ENCODE results near the gene PDE4B. TPM values are rescaled to one million over a fixed set of nuclear protein-coding genes. Genes with fewer than 3 reads are reported as not detected.

PDE4B gene
- total and polyA plus RNA-seq, 9 of the 15 experiments (the other 6 are each of a cell fraction or from before 2014, with no cell fraction given), result 0.09 TPM; not detected in 8

GRCh38 chr1:65959896-65960567 lies 167.3 kb downstream of the PDE4B start:
- POLR2A ChIA-PET, result no interaction called here
- DNase-seq (ENCODE audit: extremely low read depth in 1 of 4, low spot score in 3 of 4), result no peak
- WGBS (ENCODE audit: insufficient coverage, low coverage, missing lambda C conversion rate), result 0% methylated on average over 7 of the region's 7 CpGs

More at GRCh38 chr1:65959896-65960567, 167.3 kb downstream of the PDE4B start:
- intact Hi-C loops (cut with micrococcal nuclease), result loop anchor here (1.0 to 10.0 kb wide), 5 partner anchors 282 to 725 kb away; no protein-coding TSS in a partner anchor
- no peaks in the 10 kb centered on the region for H3K4me1 ChIP-seq (replicated peaks in 1 of 2; ENCODE audit: control insufficient read depth in 2 of 2, insufficient read depth in 2 of 2, low read length in 2 of 2)
- no peaks in the 10 kb centered on the region for H3K36me3 ChIP-seq (ENCODE audit: control insufficient read depth, insufficient read depth, low read length)
- H3K27me3 ChIP-seq (ENCODE audit: control insufficient read depth in 2 of 2, insufficient read depth in 2 of 2, low read length in 2 of 2), result peaks cover 3 to 7% of the 10 kb centered on the region in 2 experiments; a peak in 2 of 5 replicates
- H3K27ac ChIP-seq (ENCODE audit: extremely low read depth, low read depth, low read length), result no peak overlapping the region
- CTCF ChIA-PET (ENCODE audit: low intra/inter-chr PET ratio), result interaction anchor here (3.5 kb wide), 1 partner anchor 283 kb away, joined by 58 read pairs; no protein-coding TSS in a partner anchor
- no peak overlapping the region for H2AFZ ChIP-seq (ENCODE audit: low read depth, low read length)
- no peaks in the 10 kb centered on the region for H4K20me1 ChIP-seq (replicated peaks; ENCODE audit: control insufficient read depth, insufficient read depth, low read length)
- no peak for FAIRE-seq
- no peak for TF ChIP-seq KAT2B (IDR thresholded peaks at IDR 0.05; ENCODE audit: low read depth, low read length)
- TF ChIP-seq ELK1 (CRISPR knock-in tag; IDR thresholded peaks at IDR 0.05), result no peak
- TF ChIP-seq HDAC2 (IDR thresholded peaks at IDR 0.05), result no peak
- no peak for TF ChIP-seq DMBX1 (CRISPR knock-in tag; IDR thresholded peaks at IDR 0.05; ENCODE audit: borderline replicate concordance)
- no peak for TF ChIP-seq SMARCA5 (IDR thresholded peaks at IDR 0.05)
- TF ChIP-seq GTF2E2 (tag; IDR thresholded peaks at IDR 0.05), result no peak
- TF ChIP-seq CEBPG (CRISPR knock-in tag; IDR thresholded peaks at IDR 0.05), result no peak
- no peak for TF ChIP-seq CEBPG (tag; conservative IDR thresholded peaks at IDR 0.05 in 1 of 2, IDR thresholded peaks at IDR 0.05 in 1 of 2)
- TF ChIP-seq THRA (IDR thresholded peaks at IDR 0.05), result no peak
- H3K9me1 ChIP-seq (ENCODE audit: control insufficient read depth, insufficient read depth, low read length), result no peaks in the 10 kb centered on the region
- no peak overlapping the region for H3K4me2 ChIP-seq (ENCODE audit: insufficient read depth, low read length)
- H3K4me3 ChIP-seq, result no peak overlapping the region
- ATAC-seq, result no peak
- BruUV-seq (replicated peaks), result no TSS peak
- H3K79me2 ChIP-seq (ENCODE audit: control insufficient read depth, insufficient read depth, low read length), result no peaks in the 10 kb centered on the region
- in situ Hi-C loops (cut with MboI), result loop anchor here (25.0 kb wide), 1 partner anchor 502 kb away; no protein-coding TSS in a partner anchor
- H3K9me3 ChIP-seq (replicated peaks; ENCODE audit: control insufficient read depth, insufficient read depth, low read depth, low read length), result no peaks in the 10 kb centered on the region
- no peak overlapping the region for H3K9ac ChIP-seq (ENCODE audit: insufficient read depth in 1 of 2, low read depth in 2 of 2, low read length in 2 of 2)
